DMS 273 (cell line): Measurements from ENCODE around the gene PLEKHJ1.
"Not testable (repeated sequence)": the region's sequence is repeated elsewhere in the genome, so short reads cannot be mapped to it uniquely, and the experiment has no call there.

Experiments used
- DNase-seq: peaks from one replicate; lab custom pipeline; 2025; ENCODE audit not compliant: unreplicated experiment; lab: John Stamatoyannopoulos, UW

PLEKHJ1 gene

GRCh38 chr19:2201473-2202148, 34.5 kb downstream of the PLEKHJ1 start:
- DNase-seq, result no peak

- DNase-seq, result not testable (repeated sequence)
Observed at GRCh38 chr19:2200624-2201294, 35.4 kb downstream of the PLEKHJ1 start.

- DNase-seq, result no peak
Observed at GRCh38 chr19:2199861-2200623, 36.1 kb downstream of the PLEKHJ1 start.

- no peak for DNase-seq
Observed at GRCh38 chr19:2199215-2199614, 36.9 kb downstream of the PLEKHJ1 start.

- no peak for DNase-seq
Observed at GRCh38 chr19:2198317-2198716, 37.8 kb downstream of the PLEKHJ1 start.

GRCh38 chr19:2197270-2197669, 38.9 kb downstream of the PLEKHJ1 start:
- no peak for DNase-seq

GRCh38 chr19:2195914-2196313, 40.2 kb downstream of the PLEKHJ1 start:
- DNase-seq, result no peak

- no peak for DNase-seq
Observed at GRCh38 chr19:2195361-2195760, 40.8 kb downstream of the PLEKHJ1 start.

GRCh38 chr19:2194513-2195078, 41.5 kb downstream of the PLEKHJ1 start:
- no peak for DNase-seq

GRCh38 chr19:2193807-2194206, 42.3 kb downstream of the PLEKHJ1 start:
- no peak for DNase-seq

GRCh38 chr19:2192862-2193261, 43.3 kb downstream of the PLEKHJ1 start:
- DNase-seq, result no peak

GRCh38 chr19:2191456-2192310, 44.4 kb downstream of the PLEKHJ1 start:
- DNase-seq, result no peak

- DNase-seq, result no peak
Observed at GRCh38 chr19:2190848-2191455, 45.2 kb downstream of the PLEKHJ1 start.

GRCh38 chr19:2189880-2190279, 46.2 kb downstream of the PLEKHJ1 start:
- DNase-seq, result no peak

- no peak for DNase-seq
Observed at GRCh38 chr19:2188708-2189385, 47.3 kb downstream of the PLEKHJ1 start.

GRCh38 chr19:2187159-2187558, 49.0 kb downstream of the PLEKHJ1 start:
- DNase-seq, result no peak

- DNase-seq, result no peak
Observed at GRCh38 chr19:2186071-2186846, 49.9 kb downstream of the PLEKHJ1 start.

- DNase-seq, result no peak
Observed at GRCh38 chr19:2185734-2186070, 50.4 kb downstream of the PLEKHJ1 start.

GRCh38 chr19:2184422-2184975, 51.6 kb downstream of the PLEKHJ1 start:
- no peak for DNase-seq
